ENCODE results near the gene CYP46A1.
"Not testable (repeated sequence)": the region's sequence is repeated elsewhere in the genome, so short reads cannot be mapped to it uniquely, and the experiment has no call there.

CYP46A1 gene

DNA sequence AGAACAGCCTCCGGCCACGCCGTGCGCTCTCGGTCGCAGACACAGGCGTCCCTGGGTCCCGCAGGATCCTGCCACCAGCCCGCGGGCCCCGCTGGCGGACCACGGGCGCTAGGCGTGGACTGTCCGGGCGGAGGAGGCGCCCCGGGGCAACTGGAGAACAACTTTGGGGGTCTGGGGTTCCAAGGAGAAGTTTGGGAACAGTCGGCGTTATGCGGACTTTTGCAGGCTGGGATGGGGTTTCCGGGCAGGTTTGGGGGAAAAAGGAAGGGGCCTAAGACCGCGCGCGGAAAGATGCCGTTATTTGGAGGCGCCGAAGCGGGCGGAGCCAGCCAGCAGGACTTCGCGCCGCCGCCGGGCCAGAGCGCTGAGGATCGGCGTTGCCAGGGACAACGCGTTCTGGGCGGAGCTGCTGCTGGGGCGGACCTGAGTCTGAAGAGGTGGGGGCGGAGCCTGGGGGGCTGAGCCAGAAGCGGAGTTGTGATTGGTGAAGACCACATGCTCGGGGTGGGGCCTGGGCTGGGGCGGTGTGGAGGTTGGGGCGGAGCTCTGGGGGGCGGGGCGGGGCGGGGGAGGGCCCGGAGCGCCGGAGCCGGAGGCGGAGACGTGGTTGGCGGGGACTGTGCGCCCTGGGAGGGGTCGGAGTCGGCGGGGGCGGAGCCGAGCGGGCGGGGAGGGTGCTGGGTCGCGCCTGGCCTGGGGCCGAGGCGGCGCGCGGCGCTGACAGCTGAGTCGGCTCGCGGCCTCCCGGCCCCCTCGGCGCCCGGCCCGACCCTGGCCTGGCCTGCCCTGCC is at the start of gene CYP46A1:
CYP46A1 (plus strand) TSS at position 680 of the 791 bp plus-strand sequence. CDS start 120 bp downstream, outside the sequence.
- H3K27ac ChIP-seq, result no peak within 1 kb of the TSS

DNA sequence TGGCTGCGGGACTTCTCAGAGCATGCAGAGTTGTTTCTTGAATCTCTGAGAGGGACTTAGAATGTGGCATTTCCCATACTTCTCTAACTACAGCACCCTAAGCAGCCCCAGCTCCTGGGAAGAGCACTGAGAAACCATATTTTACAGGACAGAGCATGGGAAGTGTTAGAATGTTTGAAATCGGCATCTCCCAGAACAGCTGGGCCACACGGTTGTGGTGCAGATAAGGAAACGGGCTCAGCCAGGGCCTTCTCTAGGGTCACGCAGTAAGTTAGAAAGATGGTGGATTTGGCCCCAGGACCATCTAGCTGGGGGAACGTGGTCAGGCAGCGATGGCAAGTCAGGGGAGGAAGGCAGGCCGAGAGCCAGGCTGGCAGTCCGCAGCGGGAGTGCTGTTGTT is 49.7 kb upstream of the CYP46A1 start:
- H3K27ac ChIP-seq, result no peak overlapping the region
- TF ChIP-seq, protein P1, sequence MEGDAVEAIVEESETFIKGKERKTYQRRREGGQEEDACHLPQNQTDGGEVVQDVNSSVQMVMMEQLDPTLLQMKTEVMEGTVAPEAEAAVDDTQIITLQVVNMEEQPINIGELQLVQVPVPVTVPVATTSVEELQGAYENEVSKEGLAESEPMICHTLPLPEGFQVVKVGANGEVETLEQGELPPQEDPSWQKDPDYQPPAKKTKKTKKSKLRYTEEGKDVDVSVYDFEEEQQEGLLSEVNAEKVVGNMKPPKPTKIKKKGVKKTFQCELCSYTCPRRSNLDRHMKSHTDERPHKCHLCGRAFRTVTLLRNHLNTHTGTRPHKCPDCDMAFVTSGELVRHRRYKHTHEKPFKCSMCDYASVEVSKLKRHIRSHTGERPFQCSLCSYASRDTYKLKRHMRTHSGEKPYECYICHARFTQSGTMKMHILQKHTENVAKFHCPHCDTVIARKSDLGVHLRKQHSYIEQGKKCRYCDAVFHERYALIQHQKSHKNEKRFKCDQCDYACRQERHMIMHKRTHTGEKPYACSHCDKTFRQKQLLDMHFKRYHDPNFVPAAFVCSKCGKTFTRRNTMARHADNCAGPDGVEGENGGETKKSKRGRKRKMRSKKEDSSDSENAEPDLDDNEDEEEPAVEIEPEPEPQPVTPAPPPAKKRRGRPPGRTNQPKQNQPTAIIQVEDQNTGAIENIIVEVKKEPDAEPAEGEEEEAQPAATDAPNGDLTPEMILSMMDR (IDR thresholded peaks at IDR 0.05), result no peak
- TF ChIP-seq ZFX (IDR thresholded peaks at IDR 0.05; ENCODE audit: borderline replicate concordance), result no peak

More for the DNA sequence above, at the start of gene CYP46A1:
- no peak for TF ChIP-seq ZFX (IDR thresholded peaks at IDR 0.05; ENCODE audit: borderline replicate concordance)
- TF ChIP-seq, protein P1 (IDR thresholded peaks at IDR 0.05), result no peak

DNA sequence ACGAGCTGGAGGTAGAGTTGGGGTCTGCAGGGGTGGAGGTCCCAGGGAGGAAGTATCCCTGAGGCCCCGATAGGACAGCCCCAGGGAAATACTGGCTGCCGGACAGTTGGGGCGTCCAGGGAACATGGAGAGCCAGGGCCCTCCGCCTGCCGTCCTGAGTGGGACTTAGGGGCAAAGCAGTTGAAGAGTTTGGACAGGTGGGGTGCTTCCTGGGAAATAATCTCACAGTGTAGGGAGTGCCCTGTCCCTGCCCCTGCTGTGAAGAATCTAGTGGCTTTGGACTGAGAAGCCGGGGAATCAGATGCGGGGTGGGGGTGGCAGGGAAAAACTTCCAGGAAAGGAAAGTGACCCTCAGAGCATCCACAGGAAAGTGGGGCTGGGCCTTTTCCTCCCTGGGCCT is 49.0 kb upstream of the CYP46A1 start:
- no peak for TF ChIP-seq ZFX (IDR thresholded peaks at IDR 0.05; ENCODE audit: borderline replicate concordance)
- TF ChIP-seq, protein P1 (IDR thresholded peaks at IDR 0.05), result no peak
- H3K27ac ChIP-seq, result no peak overlapping the region

DNA sequence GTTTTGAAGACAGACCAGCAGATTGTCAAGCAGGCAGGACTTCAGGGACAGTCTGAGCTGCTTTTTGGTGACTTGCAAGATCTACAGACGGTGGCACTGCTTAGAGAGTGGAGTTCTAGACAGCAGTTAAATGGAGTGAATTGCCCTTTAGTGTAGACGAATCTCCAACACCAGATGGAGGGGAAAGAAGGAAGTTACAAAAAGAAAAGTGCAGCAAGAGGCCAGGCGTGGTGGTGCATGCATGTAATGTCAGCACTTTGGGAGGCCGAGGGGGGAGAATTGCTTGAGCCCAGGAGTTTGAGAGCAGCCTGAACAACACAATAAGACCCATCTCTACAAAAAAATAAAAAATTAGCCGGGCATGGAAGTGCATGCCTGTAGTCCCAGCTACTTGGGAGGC is 47.6 kb upstream of the CYP46A1 start:
- H3K27ac ChIP-seq, result no peak overlapping the region
- no peak for TF ChIP-seq ZFX (IDR thresholded peaks at IDR 0.05; ENCODE audit: borderline replicate concordance)
- TF ChIP-seq, protein P1 (IDR thresholded peaks at IDR 0.05), result no peak

DNA sequence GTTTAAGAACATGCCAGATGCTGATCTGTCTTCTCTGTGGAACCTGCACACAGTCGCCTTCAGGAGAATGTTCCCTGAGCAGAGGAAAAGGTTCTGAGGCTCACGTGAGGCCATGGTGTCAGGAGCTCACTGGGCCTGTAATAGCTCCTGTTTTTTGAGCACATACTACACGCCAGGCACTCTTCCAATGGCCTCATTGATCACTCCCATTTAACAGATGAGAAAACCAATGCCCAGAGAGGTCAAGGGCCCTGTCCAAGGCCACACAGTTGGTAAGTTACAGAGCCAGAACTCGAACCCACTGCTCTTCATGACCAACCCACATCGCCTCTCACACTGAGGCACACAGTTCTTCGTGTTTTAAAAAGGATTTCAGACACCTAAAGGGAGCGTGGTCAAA is 46.5 kb upstream of the CYP46A1 start:
- no peak overlapping the region for H3K27ac ChIP-seq
- TF ChIP-seq, protein P1 (IDR thresholded peaks at IDR 0.05), result no peak
- no peak for TF ChIP-seq ZFX (IDR thresholded peaks at IDR 0.05; ENCODE audit: borderline replicate concordance)

DNA sequence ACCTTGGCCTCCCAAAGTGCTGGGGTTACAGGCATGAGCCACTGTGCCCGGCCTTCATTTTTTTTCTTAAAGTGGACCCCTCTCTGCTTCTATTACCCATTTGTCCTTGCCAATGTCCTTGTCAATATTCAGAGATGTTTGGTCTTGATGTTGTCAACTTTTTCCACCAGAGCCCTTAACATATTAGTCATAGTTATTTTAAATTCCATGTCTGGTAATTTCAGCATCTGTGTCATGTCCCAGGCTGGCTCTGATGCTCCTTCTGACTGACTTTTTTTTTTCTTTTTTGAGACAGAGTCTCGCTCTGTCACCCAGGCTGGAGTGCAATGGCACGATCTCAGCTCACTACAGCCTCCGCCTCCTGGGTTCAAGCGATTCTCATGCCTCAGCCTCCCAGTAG is 41.3 kb upstream of the CYP46A1 start:
- not testable (repeated sequence) for H3K27ac ChIP-seq

DNA sequence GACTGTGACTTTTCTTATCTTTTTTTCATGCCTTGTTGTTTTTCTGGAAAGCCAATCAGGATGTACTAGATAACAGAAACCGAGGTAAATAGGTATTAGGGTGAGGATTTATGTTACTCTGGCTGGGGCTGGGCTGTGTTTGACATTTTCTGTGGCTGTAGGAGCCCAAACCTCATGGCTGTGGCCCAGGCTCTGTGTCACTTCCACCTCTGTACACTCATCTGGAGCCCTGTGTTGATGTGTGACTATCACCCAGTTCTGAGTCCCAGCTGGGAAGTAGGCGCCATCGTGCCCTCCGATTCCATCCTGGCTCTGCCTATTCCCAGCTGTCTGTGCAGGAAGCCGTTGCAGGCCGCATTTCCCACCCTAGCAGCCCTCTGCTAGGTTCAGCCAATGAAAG is 40.8 kb upstream of the CYP46A1 start:
- no peak overlapping the region for H3K27ac ChIP-seq
- TF ChIP-seq, protein P1 (IDR thresholded peaks at IDR 0.05), result no peak
- no peak for TF ChIP-seq ZFX (IDR thresholded peaks at IDR 0.05; ENCODE audit: borderline replicate concordance)

Measured in 22Rv1 (cell line).